Lung (tissue), 12 donors: ENCODE results near the gene METTL24. TPM values are rescaled to one million over a fixed set of nuclear protein-coding genes. Genes with fewer than 3 reads are reported as not detected.

Experiments
- ATAC-seq: fragments of 200-7000 bp; cut with Tn5 transposase; one replicate; pipeline ENCODE4 v1.9.1; 2020; ENCODE audit warnings: moderate number of reproducible peaks; ENCODE audit not compliant: insufficient read depth, low FRiP score
- DNase-seq, 3 donors: peaks; one replicate each; pipeline ENCODE4 v3.0.0-alpha.2; 2013 to 2017
- H3K27ac ChIP-seq, 2 donors: one replicate each; pipeline ENCODE4 v1.5.1; 2013; ENCODE audit warnings: mild to moderate bottlenecking in 2 of 2, moderate library complexity in 2 of 2, control low read depth in 1 of 2, inconsistent platforms in 1 of 2, low read depth in 1 of 2, low read length in 1 of 2
- H3K27me3 ChIP-seq, 3 donors: one replicate each; pipeline ENCODE4 v1.5.1; 2013; ENCODE audit warnings: low read length in 2 of 3; ENCODE audit not compliant: control insufficient read depth in 3 of 3, insufficient read depth in 3 of 3
- H3K36me3 ChIP-seq, 4 donors: one replicate each; pipeline ENCODE4 v1.5.1; 2013; ENCODE audit warnings: low read length in 4 of 4, mild to moderate bottlenecking in 1 of 4, moderate library complexity in 1 of 4; ENCODE audit not compliant: control insufficient read depth in 4 of 4, insufficient read depth in 4 of 4
- H3K4me1 ChIP-seq, 5 donors: one replicate each; pipeline ENCODE4 v1.5.1; 2013; ENCODE audit warnings: low read length in 5 of 5, mild to moderate bottlenecking in 2 of 5, moderate library complexity in 1 of 5; ENCODE audit not compliant: control insufficient read depth in 5 of 5, insufficient read depth in 5 of 5
- H3K4me3 ChIP-seq: one replicate; pipeline ENCODE4 v1.5.1; 2013; ENCODE audit warnings: mild to moderate bottlenecking, control low read depth, moderate library complexity
- H3K9ac ChIP-seq, 2 donors: one replicate each; pipeline ENCODE4 v1.5.1; 2013; ENCODE audit warnings: low read length in 2 of 2, control low read depth in 1 of 2; ENCODE audit not compliant: insufficient read depth in 1 of 2
- H3K9me3 ChIP-seq, 4 donors: one replicate each; pipeline ENCODE4 v1.5.1; 2013; ENCODE audit warnings: low read length in 3 of 4, mild to moderate bottlenecking in 1 of 4, moderate library complexity in 1 of 4; ENCODE audit not compliant: control insufficient read depth in 4 of 4, insufficient read depth in 3 of 4
- WGBS, 2 donors: extraction: QIAGEN DNeasy Blood & Tissue Kit; methylation state at CpG; one replicate each; pipeline ENCODE4 v1.1.7; 2013; 5-methylcytosine and 5-hydroxymethylcytosine counted together
- polyA plus RNA-seq, 2 donors: library from polyadenylated mRNA; stranded (reverse); fragments of 200-250 nt; gene quantifications; one replicate each; pipeline ENCODE4 v1.2.1, GENCODE V29; 2013
- total RNA-seq, 2 donors: library from RNA; depleted of rRNA in 1 of 2; stranded (reverse); fragments of >200 nt in 1 of 2; gene quantifications; one replicate each; pipeline ENCODE4 v1.2.1, GENCODE V29; 2014 to 2021
- TF ChIP-seq, protein P1 (sequence below): IDR thresholded peaks from 2 replicates; pipeline ENCODE4 v1.5.1; 2012; ENCODE audit warnings: mild to moderate bottlenecking; ENCODE audit errors: control extremely low read depth, extremely low read depth
- donor health status: control.
- donor health status: control.
- donor health status: Bipolar disorder and iron deficiency.
- donor health status: healthy.
- donor health status: DM: yes; HTN: yes; CAD: no.

Gene METTL24
- total and polyA plus RNA-seq, 4 donors: 0.73 to 3.7 (median 2.0) TPM; not detected in 1

DNA sequence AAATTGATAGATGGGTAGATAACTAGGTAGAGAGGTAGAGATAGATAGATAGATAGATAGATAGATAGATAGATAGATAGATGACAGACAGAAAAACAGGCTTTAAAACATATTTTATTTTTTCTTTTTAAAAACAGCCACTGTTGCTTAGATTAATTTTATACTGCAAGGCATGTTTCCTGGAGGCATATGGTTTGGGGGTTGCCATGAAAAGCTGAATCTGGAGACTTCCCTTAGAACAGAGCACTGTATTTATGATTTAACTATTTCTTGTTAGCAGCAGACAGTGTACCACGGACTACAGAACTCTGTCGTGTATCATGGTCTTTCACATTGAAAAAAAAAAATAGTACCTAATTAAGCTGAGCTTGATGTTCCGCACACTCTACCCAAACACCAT is 38.8 kb downstream of the METTL24 start:
- ATAC-seq: no peak
- TF ChIP-seq, protein P1, sequence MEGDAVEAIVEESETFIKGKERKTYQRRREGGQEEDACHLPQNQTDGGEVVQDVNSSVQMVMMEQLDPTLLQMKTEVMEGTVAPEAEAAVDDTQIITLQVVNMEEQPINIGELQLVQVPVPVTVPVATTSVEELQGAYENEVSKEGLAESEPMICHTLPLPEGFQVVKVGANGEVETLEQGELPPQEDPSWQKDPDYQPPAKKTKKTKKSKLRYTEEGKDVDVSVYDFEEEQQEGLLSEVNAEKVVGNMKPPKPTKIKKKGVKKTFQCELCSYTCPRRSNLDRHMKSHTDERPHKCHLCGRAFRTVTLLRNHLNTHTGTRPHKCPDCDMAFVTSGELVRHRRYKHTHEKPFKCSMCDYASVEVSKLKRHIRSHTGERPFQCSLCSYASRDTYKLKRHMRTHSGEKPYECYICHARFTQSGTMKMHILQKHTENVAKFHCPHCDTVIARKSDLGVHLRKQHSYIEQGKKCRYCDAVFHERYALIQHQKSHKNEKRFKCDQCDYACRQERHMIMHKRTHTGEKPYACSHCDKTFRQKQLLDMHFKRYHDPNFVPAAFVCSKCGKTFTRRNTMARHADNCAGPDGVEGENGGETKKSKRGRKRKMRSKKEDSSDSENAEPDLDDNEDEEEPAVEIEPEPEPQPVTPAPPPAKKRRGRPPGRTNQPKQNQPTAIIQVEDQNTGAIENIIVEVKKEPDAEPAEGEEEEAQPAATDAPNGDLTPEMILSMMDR: no peak
- Histone ChIP-seq H3K27me3 (no peaks in the 10 kb centered on the region), H3K36me3 (no peaks in the 10 kb centered on the region), H3K9ac (no peak overlapping the region), H3K27ac (no peak overlapping the region), H3K4me3 (no peak overlapping the region), H3K9me3 (no peaks in the 10 kb centered on the region), H3K4me1 (peaks cover 0 to 47% (median 17%) of the 10 kb centered on the region in 5 donors)
- DNase-seq: no peak
- 65 to 95% methylated on average over 3 of the region's 3 CpGs for WGBS, 2 donors

DNA sequence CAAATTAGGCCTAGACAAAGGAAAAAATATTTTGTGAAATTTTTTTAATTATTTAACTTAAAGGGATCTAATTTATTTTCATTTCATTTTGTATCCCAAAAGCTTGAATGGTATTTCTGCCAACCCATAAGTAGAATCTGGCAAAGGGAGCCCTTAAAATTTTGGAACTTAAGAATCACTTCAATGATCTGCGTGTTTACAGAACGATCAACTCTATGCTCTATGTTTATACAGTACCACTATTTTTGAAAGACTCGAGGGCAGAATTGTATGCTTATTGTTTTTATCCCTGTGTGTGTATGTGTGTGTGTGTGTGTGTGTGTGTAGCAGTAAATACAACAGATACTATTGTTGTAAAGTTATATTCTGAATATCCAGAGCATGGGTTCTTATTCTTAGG is 39.2 kb downstream of the METTL24 start:
- no peak overlapping the region for H3K4me3 ChIP-seq
- DNase-seq (peak in 2 of 3 donors; percentile 73), ATAC-seq (no peak)
- WGBS, 2 donors: 35 to 54% methylated on average over 3 of the region's 3 CpGs
- no peaks in the 10 kb centered on the region for H3K27me3 ChIP-seq
- peaks cover 0 to 43% (median 13%) of the 10 kb centered on the region in 5 donors for H3K4me1 ChIP-seq
- H3K9me3 ChIP-seq: no peaks in the 10 kb centered on the region
- no peak overlapping the region for H3K27ac ChIP-seq
- H3K36me3 ChIP-seq: no peaks in the 10 kb centered on the region
- TF ChIP-seq, protein P1: no peak
- H3K9ac ChIP-seq: no peak overlapping the region

DNA sequence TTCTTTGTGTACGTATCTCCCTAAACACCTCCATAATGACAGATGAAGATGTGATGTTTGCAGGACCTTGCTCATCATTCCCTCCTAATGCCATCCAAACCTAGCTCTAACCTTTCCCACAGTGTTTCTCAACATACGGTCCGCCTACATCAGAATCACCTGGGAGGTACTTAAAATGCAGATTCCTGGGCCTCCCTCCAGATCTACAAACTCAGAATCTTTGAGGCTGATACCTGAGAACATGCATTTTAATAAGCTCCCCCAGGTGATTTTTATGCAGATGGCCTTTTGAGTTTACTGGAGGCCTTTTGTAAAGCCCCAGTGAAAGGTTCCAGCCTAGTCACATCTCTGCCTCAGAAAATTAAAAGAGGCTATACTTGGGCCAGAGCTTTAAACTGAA is 40.5 kb downstream of the METTL24 start:
- TF ChIP-seq, protein P1: no peak
- 91 to 98% methylated on average over 3 of the region's 3 CpGs for WGBS, 2 donors
- no peaks in the 10 kb centered on the region for H3K27me3 ChIP-seq
- ATAC-seq: no peak
- H3K4me3 ChIP-seq: no peak overlapping the region
- H3K36me3 ChIP-seq: no peaks in the 10 kb centered on the region
- no peak overlapping the region for H3K27ac ChIP-seq
- no peak for DNase-seq
- no peak overlapping the region for H3K9ac ChIP-seq
- H3K4me1 ChIP-seq: peaks cover 0 to 30% (median 8%) of the 10 kb centered on the region in 5 donors
- H3K9me3 ChIP-seq: no peaks in the 10 kb centered on the region

DNA sequence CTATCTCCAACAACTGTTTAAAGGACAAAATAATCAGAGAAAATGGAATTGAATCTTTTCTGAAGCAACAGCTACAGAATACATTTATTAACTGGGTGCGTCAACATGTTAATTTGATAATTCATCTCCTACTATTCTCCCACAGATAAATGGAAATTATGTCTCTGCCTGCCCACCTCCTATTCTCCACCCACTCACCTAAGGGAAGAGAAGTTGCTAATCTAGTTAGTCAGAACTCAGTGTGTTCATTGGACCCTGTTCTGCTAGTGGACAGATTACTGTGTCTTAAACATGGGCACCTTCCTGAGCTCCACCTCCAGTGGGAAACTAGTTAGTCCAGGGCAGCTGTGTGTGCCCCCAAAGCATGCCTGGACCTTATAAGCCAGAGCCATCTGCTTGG is 41.0 kb downstream of the METTL24 start:
- TF ChIP-seq, protein P1: no peak
- Histone ChIP-seq H3K4me3 (no peak overlapping the region), H3K27me3 (no peaks in the 10 kb centered on the region), H3K36me3 (no peaks in the 10 kb centered on the region), H3K9ac (no peak overlapping the region), H3K9me3 (no peaks in the 10 kb centered on the region), H3K4me1 (peaks cover 0 to 25% (median 4%) of the 10 kb centered on the region in 5 donors), H3K27ac (no peak overlapping the region)
- DNase-seq: no peak
- ATAC-seq: no peak
- 96 to 100% methylated on average over 1 of the region's 1 CpG for WGBS, 2 donors
